SHP77 treated with DMSO at 0.1 percent for 48 hours (cell line): ENCODE data around the gene ZC3H14.
"Not testable (repeated sequence)": the region's sequence is repeated elsewhere in the genome, so short reads cannot be mapped to it uniquely, and the experiment has no call there.

Experiments
- DNase-seq: peaks from one replicate; lab custom pipeline; 2025; lab: John Stamatoyannopoulos, UW

The ZC3H14 gene

GRCh38 chr14:88562831-88563686 is at the start of gene ZC3H14:
Gene ZC3H14 (plus strand): TSS chr14:88563037. CDS start chr14:88563134, 97 bp downstream.
- peak; percentile 58 for DNase-seq

GRCh38 chr14:88515499-88516221 is 47.2 kb upstream of the ZC3H14 start:
- no peak for DNase-seq

GRCh38 chr14:88516861-88517357 is 45.9 kb upstream of the ZC3H14 start:
- DNase-seq: peak; percentile 84

DNA sequence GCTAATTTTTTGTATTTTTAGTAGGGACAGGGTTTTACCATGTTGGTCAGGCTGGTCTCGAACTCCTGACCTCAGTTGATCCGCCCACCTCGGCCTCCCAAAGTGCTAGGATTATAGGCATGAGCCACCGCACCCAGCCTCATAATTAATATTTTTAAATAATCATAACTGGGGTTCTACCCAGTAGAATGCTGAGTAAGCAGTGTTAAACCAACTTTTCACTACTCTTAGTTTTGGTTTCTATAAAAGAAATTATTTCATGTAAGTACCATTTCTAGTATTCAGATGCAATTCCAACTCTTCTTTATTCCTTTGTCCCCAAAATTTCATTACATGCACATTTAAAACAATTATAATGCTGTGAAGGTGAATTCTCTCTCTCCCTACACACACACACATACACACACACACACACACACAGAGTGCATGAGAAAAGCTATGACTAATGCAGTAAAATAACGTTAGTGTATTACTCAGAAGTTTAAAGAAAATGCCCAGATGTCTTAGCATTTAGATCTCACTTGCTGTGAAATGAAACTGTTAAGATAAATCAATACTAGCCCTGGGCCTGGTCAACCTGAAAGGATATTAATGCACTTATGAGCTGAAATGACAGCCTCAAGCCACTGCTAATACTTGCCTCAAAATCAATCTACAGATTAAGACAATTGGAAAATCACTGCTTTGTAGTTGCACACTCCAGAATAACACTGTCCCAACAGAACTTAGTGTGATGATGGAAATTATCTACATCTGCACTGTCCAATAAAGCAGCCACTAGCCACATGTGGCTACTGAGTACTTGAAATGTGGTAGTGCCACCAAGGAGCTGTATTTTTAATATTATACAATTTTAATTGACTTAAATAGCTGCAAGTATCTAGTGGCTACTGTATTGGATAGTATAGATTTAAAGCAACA is 44.0 kb upstream of the ZC3H14 start:
- no peak for DNase-seq

- DNase-seq: no peak
Observed at GRCh38 chr14:88519907-88520306, 42.9 kb upstream of the ZC3H14 start.

GRCh38 chr14:88521818-88522217 is 41.0 kb upstream of the ZC3H14 start:
- no peak for DNase-seq

- no peak for DNase-seq
Observed at GRCh38 chr14:88522393-88522792, 40.4 kb upstream of the ZC3H14 start.

GRCh38 chr14:88529889-88530288 is 32.9 kb upstream of the ZC3H14 start:
- not testable (repeated sequence) for DNase-seq

- no peak for DNase-seq
Observed at GRCh38 chr14:88533064-88533602, 29.7 kb upstream of the ZC3H14 start.

- DNase-seq: no peak
Observed at GRCh38 chr14:88535149-88535548, 27.7 kb upstream of the ZC3H14 start.

DNA sequence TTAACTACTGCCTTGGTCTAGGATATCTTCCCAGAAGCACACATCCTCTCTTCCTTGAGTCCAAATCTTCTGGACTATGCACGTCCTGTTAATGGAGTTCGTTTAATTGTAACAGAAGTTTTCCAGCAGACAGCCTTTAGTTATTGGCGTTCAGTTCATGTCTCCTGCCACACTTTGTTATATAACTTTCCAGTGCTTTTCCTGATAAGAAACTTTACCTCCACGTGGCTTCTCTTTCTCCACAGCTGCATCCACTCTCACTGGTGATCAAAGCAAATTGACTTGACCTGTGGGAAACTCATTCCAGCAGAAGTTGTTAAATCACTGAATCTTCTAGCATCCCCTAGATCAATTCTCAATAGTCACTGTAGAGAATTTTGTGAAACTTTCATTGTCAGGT is 27.0 kb upstream of the ZC3H14 start:
- no peak for DNase-seq

DNA sequence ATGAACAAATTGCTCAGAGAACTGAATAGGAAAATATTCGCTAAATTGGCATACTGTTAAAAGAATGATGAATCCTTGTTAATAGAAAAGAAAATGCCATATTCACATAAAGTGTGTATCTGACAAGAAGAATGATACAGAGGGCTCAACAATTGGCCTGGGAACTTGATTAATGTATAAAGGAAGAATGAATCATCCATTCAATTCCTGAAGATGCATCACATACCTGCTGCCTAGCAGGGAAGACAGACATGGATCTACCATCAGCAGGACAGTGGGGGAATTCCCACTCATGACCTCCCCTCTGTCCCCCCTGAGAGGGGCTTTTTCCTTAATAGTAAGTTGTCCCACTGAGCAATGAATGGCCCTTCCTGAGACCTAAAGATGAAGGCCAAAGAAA is 21.5 kb upstream of the ZC3H14 start:
- no peak for DNase-seq

DNA sequence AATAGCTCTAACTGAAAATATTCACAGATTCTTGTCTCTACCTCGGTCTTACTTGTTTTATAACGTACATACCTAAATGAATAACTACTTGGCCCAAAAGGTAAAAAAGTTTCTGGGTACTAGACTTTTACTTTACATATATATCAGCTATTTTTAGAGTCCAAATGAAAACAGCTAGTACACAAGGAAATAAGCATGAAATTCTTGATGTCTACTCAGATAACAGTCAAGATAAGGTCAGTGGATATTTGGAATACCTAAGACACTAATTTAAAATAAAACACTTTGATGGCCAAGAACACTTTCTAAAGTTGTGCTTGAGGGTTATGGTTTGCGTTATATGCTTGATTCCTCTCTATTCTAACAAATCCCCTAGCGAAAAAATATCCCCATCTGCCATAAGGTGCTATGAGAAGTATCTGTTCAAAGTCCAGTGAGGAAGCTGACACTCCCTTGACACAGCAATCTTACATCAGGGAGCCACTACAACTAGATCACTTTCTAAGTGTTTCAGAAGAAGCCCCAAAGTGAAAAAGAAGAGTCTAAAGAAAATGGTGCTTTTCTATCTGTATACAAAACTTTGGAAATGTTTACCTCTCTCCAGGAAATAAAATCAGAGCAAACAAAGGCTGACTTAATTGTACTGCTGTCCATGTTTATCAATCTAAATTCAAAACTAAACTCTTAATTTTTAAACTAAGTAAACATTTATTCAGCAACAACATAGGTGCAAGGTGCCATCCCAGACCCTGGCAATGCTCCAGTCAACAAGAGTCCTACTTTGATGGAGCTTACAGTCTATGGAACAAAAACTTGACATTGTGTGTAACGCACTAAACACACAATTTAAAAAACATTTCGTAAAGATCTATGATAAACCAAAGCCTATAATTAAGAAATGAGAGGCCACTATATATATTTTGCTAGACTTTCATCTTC is 19.7 kb upstream of the ZC3H14 start:
- DNase-seq: no peak

DNA sequence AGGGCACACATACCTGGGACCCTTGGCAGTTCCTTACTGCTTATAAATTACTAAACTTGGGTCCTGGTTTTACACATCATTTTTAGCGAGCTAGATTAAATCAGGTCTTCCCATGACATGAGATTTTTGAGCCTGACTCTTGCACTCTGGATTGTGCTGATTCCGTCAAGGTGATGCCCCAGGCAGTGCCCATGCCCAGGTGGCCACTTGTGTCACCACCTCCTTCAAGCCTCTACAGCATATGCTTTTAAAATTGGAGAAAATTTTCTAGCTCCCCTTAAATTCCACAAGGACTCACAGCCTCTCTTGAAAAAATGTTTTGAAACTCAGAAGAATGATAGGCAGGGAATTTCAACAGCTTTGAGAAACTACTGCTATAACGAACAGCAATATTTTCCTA is 17.6 kb upstream of the ZC3H14 start:
- no peak for DNase-seq

DNA sequence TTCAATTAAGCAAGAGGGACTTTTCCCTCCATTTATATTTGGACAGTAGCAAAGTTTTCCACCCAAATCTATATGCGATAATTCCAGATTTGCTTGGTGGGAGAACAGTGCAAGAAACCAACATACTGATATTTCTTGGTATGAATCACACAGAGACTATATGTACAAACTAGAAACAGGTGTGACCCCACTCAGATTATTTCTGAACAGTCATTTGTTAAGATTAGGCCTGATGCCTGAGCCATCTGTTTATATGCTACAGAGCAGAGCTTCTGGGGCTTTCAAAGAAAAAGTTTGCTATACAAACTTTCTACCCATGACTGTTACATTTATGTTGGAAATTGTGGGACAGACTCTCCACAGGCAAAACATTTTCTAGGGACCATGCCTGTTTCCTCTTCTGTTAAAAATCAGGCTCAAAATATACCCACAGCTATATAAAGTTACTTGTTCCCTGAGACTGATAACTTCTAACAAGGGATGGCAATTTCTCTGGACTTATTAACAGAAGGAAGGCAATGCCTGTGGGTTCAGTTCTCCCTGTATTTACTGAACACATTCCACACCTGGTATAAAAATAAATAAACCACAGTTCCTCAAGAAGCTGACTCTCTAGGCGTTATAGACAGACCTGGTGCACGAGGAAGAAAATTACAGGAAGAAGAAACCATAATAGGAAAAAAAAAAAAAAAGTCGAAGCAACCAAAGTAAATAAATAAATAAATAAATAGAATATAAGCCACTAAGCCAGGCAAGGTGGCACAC is 16.0 kb upstream of the ZC3H14 start:
- no peak for DNase-seq

DNA sequence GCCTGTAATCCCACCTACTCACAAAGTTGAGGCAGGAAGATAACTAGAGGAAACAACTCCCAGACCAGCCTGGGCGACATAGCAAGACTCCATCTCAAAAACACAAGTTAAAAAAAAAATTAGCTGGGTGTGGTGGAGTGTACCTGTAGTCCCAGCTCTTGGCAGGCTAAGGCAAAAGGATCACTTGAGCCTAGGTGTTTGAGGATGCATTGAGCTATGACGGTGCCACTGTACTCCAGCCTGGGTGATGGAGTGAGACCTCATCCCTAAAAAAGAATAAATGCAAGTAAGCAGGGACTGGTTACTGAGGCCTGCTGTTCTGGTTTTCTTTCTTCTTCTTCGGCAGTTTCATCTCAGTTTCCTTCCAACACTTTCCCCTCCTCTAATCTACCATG is 15.5 kb upstream of the ZC3H14 start:
- DNase-seq: no peak

DNA sequence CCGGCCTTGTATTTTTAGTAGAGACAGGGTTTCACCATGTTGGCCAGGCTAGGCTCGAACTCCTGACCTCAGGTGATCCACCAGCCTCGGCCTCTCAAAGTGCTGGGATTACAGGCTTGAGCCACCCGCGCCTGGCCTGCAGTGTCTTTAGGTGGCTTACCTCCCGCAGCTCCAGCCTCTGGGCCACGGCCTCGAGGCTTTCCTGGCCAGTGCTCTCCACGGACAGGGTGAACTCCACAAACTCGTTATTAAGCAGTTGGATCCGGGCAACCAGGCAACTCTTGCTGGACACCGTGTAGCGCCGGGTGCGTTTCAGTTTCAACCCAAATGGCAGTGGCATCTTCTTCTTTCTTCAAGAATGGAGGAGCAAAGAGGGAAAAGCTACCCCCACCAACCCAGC is 12.8 kb upstream of the ZC3H14 start:
- no peak for DNase-seq

DNA sequence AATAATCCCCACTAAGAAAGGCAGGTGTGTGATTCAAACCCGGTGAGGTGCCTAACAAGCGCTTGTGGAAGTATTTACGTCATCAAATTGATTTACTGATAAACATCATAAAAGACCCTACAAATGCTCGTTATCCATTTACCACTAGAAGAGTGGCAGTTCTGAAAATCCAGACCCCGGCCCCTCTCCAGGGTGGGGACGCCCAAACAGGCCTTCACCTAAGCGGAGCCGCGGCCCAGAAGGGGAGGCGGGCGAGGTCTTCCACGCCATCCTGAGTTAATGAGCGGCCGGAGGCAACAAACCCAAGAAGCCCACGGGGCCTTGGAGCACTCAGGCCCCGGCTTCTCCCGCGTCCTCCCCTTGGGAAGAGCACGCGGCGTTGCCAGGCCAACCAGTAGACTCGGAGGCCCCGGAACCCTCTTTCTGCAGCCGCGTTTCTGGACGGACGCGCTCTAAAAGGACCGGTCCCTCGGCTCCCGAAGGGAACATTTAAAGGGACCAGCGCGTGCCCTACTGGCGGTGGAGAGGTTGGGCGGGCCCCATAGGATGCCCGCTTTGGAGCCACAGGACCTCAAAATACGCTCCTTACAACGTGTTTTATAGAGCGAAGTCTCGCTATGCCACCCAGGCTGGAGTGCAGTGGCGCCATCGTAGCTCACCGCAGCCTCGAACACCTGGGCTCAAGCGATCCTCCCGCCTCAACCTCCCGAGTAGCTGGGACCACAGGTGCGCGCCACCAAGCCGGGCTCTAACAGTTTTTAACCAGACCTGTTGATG is 11.6 kb upstream of the ZC3H14 start:
- peak; percentile 85 for DNase-seq

- DNase-seq: no peak
Observed at GRCh38 chr14:88551980-88552431, 10.8 kb upstream of the ZC3H14 start.
